GM21717 (cell line): ENCODE measurements around the gene TM2D1.

Experiments
- ATAC-seq: cut with Tn5 transposase; IDR thresholded peaks from one replicate; pipeline ENCODE4 v1.9.1; 2021; ENCODE audit warnings: mild to moderate bottlenecking, moderate library complexity; ENCODE audit not compliant: unreplicated experiment

Gene TM2D1

DNA sequence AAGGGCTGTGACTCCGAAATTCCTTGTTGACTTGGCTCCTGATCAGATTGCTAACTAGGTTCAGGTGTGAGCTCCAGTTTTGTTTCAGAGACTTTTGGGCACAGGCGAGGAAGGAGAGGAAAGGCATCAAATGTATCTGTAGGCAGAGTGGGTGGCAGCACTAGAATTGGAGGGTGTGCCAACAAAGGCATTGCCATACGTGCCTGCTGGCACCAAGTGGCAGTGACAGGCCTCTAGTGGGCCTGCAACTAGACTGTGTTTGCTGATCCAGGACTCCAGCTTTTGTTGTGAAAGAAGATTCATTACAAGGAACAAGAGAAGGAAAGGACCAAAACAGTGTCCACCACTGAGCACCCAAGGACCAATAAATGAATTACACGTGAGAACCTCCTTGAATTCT, 79.5 kb downstream of the TM2D1 start:
- ATAC-seq, result no peak

DNA sequence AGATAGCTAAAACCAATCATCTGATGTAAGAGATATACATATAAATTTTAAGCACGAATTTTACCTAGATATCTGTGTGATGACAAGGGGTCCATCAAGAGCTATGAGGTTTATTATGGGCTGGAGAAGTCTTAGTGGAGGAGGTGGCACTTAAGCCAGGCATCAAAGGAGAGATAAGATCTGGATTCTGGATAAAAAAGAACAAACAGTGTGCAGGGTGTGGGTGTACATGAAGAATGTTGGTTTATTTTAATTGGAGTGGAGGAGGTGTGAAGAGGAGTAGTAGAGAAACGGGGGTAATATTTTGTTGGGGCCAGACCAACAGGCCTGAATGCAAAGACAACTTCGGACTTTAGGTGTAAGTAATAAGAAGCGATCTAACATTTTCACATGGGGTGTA, 80.6 kb downstream of the TM2D1 start:
- no peak for ATAC-seq

GRCh38 chr1:61642475-61643232, 82.3 kb downstream of the TM2D1 start:
- no peak for ATAC-seq

- peak; percentile 99 for ATAC-seq
Observed at GRCh38 chr1:61641578-61642336, 83.2 kb downstream of the TM2D1 start.

DNA sequence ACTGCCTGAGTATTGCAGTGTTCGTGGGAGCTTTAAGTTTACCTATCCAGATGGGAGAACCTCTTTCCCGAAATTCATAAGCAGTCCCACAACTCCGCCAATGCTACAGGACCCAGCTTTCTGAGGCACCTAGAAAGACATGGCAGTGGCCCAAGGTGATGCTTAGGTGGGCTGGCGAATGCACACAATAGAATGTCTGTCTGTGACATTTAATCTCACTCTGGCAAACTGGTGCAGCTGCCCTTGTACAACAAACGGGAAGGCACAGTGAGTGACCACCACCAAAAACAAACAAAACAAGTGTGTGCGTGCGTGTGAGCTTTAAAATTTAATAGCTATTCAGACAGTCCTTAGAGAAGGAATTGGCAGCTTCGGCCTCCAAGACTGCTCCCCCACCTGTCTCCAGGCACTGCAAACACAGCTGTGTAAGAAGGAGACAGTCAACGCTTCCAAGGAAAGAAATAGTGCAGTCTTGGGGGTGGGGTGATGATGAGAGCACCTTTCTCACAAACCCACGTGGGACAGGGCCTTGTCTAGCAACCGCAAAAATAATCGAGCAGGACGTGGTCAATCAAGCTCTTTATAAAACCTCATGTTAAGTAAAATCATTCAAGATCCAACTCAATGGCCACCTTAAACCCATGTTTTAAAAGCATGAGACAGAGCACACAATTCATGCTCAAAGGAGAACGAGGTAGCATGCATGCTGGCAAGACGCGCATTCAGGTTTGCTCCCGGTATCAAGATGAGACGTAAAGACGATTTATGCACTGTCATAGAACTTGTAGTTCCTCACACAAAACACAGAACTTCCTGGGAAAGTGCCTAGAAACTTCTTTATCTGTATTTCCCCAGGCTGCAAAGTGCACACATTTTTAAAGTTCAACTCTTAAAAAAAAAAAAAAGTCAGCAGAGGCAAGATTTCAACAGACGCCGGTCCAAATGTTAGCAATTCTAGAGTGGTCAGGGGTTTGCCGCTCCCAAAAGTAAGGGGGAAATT, 84.1 kb downstream of the TM2D1 start:
- no peak for ATAC-seq

DNA sequence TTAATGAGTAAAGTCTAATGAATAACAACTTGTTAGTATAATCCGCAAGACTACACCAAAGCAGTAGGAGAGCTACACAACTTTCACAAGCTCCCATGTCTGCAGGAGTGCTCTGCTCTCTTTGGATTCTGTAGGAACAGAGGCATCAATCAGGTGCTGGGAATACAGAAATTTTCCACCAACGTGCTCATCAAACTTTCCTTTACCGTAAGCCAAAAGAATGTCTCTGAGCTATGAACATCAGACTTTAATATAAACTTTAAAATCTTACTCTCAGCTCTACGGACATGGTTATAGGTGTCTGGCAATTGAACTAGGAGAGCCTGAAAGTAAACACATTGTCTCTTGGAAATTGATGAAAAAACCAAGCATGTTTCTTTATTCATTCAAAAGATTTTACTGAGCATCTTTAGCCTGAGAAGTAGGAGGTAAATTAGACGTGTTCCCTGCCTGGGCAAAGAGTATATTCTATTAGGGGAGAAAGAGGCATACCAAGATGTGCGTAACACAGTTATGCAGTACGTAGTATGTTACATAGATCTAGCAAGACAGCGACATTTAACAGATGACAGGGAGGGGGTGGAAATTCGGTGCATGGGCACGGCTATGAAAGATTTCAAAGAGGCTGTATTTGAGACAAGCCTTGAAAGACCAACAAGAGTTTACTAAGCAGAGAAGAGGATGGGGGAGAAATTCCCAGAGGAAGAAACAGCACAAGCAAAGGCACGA, 85.2 kb downstream of the TM2D1 start:
- no peak for ATAC-seq

DNA sequence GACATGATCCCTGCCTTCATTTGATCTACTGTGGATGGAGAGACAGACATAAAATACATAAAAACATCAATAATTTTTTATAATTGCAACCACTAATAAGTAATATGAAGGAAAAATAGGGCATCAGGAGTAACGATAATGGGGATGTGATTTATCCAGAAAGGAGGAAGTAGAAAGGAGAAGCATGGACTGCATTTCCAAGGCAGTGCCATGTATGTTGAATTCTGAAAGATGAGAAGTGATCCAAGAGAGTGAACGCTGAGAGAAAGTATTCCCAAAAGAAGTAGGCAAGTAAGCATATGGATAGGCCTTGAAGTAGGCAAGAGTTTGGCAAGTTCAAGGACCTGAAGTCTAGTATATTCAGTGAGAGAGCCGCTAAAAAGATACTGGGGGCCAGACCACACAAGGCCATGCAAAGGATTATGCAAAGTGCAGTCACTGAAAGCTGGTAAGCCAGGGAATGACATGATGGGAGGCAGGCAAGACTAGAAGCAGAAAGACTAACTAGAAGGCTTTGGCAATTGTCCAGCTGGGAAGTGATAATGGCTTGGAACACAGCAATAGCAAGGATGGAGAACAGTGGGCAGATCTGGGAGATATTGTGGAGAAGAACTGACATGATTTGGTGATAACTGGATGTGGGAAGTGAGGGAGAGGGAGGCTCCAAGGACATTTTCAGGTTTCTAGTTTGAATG, 85.9 kb downstream of the TM2D1 start:
- ATAC-seq, result no peak

GRCh38 chr1:61638296-61638695, 86.6 kb downstream of the TM2D1 start:
- ATAC-seq, result no peak

DNA sequence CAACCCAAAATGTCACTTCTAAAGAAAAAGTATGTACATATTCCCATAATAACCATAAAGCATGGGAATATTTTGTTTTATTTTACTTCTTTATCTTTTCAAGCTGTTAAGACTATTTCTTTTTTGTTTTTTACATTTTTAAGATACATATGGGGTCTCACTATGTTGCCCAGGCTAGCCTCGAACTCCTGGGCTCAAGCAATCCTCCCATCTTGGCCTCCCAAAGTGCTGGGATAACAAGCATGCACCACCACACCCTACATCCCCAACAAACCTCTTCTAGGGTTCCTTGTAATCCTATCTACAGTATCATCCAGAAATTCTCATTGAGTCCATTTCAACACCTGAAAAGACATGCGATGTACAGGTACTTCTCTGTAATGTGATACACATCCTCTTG, 87.5 kb downstream of the TM2D1 start:
- ATAC-seq, result no peak

DNA sequence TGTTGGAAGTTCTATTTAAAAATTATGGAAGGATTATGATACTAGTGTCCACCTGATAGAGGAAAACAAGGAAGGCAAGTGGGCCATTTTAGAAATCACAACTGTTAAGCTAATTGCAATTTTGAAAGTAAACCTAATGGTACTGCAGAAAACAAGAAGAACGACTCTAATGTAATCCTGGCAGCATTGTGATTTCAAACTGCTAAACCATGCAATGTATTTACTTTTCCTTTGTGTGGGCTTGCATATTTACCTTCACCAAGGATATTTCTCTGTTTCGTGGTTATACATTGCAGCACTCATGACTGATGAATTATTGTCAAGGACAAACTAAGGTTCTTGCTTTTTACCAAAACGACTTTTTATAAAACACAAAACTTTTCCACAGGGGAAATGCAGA, 88.1 kb downstream of the TM2D1 start:
- no peak for ATAC-seq

GRCh38 chr1:61636376-61636775, 88.6 kb downstream of the TM2D1 start:
- no peak for ATAC-seq

DNA sequence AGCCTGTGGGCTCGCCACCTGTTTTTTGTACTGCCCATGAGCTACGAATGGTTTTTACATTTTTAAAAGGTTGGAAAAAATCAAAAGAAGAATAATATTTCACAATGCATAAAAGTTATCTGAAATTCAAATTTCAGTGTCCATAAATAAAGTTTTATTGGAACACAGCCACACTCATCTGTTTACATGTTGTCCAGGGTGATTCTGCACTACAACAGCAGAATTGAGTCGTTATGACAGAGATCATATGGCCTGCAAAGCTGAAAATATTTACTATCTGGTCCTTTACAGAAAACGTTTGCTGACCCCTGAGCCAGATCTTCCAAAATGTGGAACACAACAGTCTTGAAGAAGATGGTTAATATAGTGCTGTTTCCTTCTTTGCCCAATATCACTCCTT, 89.4 kb downstream of the TM2D1 start:
- no peak for ATAC-seq

GRCh38 chr1:61631436-61631835, 93.5 kb downstream of the TM2D1 start:
- no peak for ATAC-seq
